ENCODE results near the gene NHSL1.

Gene NHSL1

GRCh38 chr6:138482816-138483215 lies 16.5 kb downstream of the NHSL1 start:
- Histone ChIP-seq H3K9ac (ENCODE audit: low read length) (no peak overlapping the region), H3K27ac (ENCODE audit: low read depth, low read length, poor library complexity, severe bottlenecking) (no peak overlapping the region), H3K9me3 (ENCODE audit: low read length) (no peaks in the 10 kb centered on the region), H3K4me2 (ENCODE audit: low read length) (no peak overlapping the region), H2AFZ (ENCODE audit: low read length) (no peak overlapping the region), H3K79me2 (ENCODE audit: insufficient read depth, low read length) (no peaks in the 10 kb centered on the region), H3K36me3 (ENCODE audit: insufficient read depth, low read length) (no peaks in the 10 kb centered on the region), H3K27me3 (ENCODE audit: insufficient read depth, low read length) (no peaks in the 10 kb centered on the region), H4K20me1 (ENCODE audit: insufficient read depth, low read length) (no peaks in the 10 kb centered on the region), H3K4me1 (ENCODE audit: insufficient read depth, low read length, severe bottlenecking) (no peaks in the 10 kb centered on the region), H3F3A (ENCODE audit: insufficient read depth, low read length) (no peaks in the 10 kb centered on the region), H3K9me2 (ENCODE audit: low read depth, low read length) (no peaks in the 10 kb centered on the region), H3K4me3 (ENCODE audit: low read depth, low read length, poor library complexity, severe bottlenecking) (no peak overlapping the region)
- no peak for TF ChIP-seq CTCF (IDR thresholded peaks at IDR 0.05; ENCODE audit: low read length)
- TF ChIP-seq EZH2 (IDR thresholded peaks at IDR 0.05; ENCODE audit: borderline replicate concordance, low read length): no peak

- no peaks in the 10 kb centered on the region for H3K9me2 ChIP-seq (ENCODE audit: low read depth, low read length)
- no peaks in the 10 kb centered on the region for H3K79me2 ChIP-seq (ENCODE audit: insufficient read depth, low read length)
- H3K27me3 ChIP-seq (ENCODE audit: insufficient read depth, low read length): no peaks in the 10 kb centered on the region
- H3K4me1 ChIP-seq (ENCODE audit: insufficient read depth, low read length, severe bottlenecking): no peaks in the 10 kb centered on the region
- H3K9ac ChIP-seq (ENCODE audit: low read length): no peak overlapping the region
- H2AFZ ChIP-seq (ENCODE audit: low read length): no peak overlapping the region
- H3K4me3 ChIP-seq (ENCODE audit: low read depth, low read length, poor library complexity, severe bottlenecking): no peak overlapping the region
- no peaks in the 10 kb centered on the region for H4K20me1 ChIP-seq (ENCODE audit: insufficient read depth, low read length)
- TF ChIP-seq CTCF (IDR thresholded peaks at IDR 0.05; ENCODE audit: low read length) (no peak), EZH2 (IDR thresholded peaks at IDR 0.05; ENCODE audit: borderline replicate concordance, low read length) (no peak)
- H3F3A ChIP-seq (ENCODE audit: insufficient read depth, low read length): no peaks in the 10 kb centered on the region
- H3K4me2 ChIP-seq (ENCODE audit: low read length): no peak overlapping the region
- H3K36me3 ChIP-seq (ENCODE audit: insufficient read depth, low read length): no peaks in the 10 kb centered on the region
- H3K9me3 ChIP-seq (ENCODE audit: low read length): no peaks in the 10 kb centered on the region
- no peak overlapping the region for H3K27ac ChIP-seq (ENCODE audit: low read depth, low read length, poor library complexity, severe bottlenecking)
Observed at GRCh38 chr6:138480279-138480949, 18.9 kb downstream of the NHSL1 start.

- Histone ChIP-seq H3K9me3 (ENCODE audit: low read length) (no peaks in the 10 kb centered on the region), H2AFZ (ENCODE audit: low read length) (no peak overlapping the region), H3K27ac (ENCODE audit: low read depth, low read length, poor library complexity, severe bottlenecking) (no peak overlapping the region)
Observed at GRCh38 chr6:138477913-138478539, 21.3 kb downstream of the NHSL1 start.

More at GRCh38 chr6:138477913-138478539, 21.3 kb downstream of the NHSL1 start:
- Histone ChIP-seq H3K27me3 (ENCODE audit: insufficient read depth, low read length) (no peaks in the 10 kb centered on the region), H3K4me2 (ENCODE audit: low read length) (no peak overlapping the region), H3K9ac (ENCODE audit: low read length) (no peak overlapping the region), H3K9me2 (ENCODE audit: low read depth, low read length) (no peaks in the 10 kb centered on the region), H3K4me1 (ENCODE audit: insufficient read depth, low read length, severe bottlenecking) (no peaks in the 10 kb centered on the region), H3K36me3 (ENCODE audit: insufficient read depth, low read length) (no peaks in the 10 kb centered on the region), H3F3A (ENCODE audit: insufficient read depth, low read length) (no peaks in the 10 kb centered on the region), H4K20me1 (ENCODE audit: insufficient read depth, low read length) (no peaks in the 10 kb centered on the region), H3K4me3 (ENCODE audit: low read depth, low read length, poor library complexity, severe bottlenecking) (no peak overlapping the region), H3K79me2 (ENCODE audit: insufficient read depth, low read length) (no peaks in the 10 kb centered on the region)
- TF ChIP-seq CTCF (IDR thresholded peaks at IDR 0.05; ENCODE audit: low read length) (no peak), EZH2 (IDR thresholded peaks at IDR 0.05; ENCODE audit: borderline replicate concordance, low read length) (no peak)
